HG03159 (cell line): ENCODE data around the gene PRKRA.
"Not testable (repeated sequence)": the region's sequence is repeated elsewhere in the genome, so short reads cannot be mapped to it uniquely, and the experiment has no call there.

Experiments
- ATAC-seq: cut with Tn5 transposase; IDR thresholded peaks from one replicate; pipeline ENCODE4 v1.9.1; 2021; ENCODE audit warnings: mild to moderate bottlenecking, moderate library complexity; ENCODE audit not compliant: unreplicated experiment

The PRKRA gene

GRCh38 chr2:178414266-178415247, 36.4 kb downstream of the PRKRA start:
- peak; percentile 73 for ATAC-seq

- peak; percentile 78 for ATAC-seq
Observed at GRCh38 chr2:178413472-178414265, 37.3 kb downstream of the PRKRA start.

DNA sequence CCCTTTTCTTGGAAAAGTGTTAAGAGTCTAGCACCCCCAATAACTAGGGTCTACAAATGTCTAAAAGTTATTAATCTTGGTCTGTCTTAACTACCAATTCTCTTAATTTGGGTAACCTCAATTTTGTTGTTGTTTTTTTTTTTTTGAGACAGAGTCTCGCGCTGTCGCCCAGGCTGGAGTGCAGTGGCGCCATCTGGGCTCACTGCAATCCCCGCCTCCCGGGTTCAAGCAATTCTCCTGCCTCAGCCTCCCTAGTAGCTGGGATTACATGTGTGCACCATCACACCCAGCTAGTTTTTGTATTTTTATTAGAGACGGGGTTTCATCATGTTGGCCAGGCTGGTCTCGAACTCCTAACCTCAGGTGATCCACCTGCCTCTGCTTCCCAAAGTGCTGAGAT, 38.5 kb downstream of the PRKRA start:
- not testable (repeated sequence) for ATAC-seq

DNA sequence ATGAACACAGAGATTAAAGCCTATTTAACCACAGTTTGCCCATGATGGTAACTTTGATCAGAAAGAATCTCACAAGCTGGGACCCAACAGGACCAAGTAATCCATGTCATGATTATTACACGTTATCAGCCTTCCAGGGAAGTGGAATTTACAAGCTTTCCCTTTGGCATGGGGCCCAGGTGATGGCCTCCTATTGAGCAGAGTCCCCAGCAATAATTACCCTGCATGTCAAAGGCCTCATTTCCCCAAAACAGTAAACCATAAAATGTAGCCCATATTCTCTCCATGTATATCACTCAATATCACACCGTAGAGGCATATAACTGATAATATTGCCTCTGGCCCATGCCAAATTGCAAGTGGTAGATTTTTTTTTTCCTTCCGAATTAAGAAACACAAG, 38.9 kb downstream of the PRKRA start:
- no peak for ATAC-seq

- no peak for ATAC-seq
Observed at GRCh38 chr2:178409261-178409660, 41.7 kb downstream of the PRKRA start.

DNA sequence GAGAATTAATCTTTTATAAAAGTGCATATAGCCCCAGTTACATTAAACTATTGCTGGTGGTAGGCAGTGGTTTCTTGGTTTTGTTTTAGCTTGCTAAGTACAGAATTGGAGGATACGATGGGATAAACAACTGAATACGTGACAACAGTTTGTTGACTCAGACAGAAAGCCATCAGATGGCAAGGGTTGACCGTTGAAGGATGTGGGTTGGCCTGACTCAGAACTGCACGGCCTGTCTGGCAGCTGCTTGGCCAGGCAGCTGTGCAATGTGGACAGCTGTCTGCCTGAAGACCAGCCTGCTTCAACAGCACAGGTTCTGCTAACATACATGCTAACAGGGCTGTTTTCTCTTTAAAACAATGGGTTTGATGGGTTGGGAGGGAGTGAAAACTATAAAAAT, 46.6 kb downstream of the PRKRA start:
- ATAC-seq: peak; percentile 99

GRCh38 chr2:178403671-178404306, 47.2 kb downstream of the PRKRA start:
- peak; percentile 39 for ATAC-seq

DNA sequence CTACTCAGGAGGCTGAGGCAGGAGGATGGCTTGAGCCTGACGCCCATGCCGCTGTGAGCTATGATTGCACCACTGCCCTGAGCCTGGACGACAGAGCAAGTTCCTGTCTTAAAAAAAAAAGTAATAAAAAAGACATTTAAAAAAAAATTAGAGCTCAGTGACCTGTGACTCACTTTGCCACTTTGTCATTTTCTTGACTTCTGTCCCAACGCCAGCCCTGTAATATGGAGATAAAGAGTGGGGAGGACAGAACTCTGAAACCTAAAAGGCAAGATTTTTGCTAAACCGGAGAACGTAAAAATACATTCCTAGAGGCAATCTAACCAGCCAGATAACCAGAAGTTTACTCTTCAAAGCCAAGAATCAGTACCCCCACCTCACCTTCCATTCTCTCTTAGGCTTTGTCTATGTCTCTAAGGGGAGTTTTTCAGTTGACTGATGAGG, 49.0 kb downstream of the PRKRA start:
- ATAC-seq: no peak

DNA sequence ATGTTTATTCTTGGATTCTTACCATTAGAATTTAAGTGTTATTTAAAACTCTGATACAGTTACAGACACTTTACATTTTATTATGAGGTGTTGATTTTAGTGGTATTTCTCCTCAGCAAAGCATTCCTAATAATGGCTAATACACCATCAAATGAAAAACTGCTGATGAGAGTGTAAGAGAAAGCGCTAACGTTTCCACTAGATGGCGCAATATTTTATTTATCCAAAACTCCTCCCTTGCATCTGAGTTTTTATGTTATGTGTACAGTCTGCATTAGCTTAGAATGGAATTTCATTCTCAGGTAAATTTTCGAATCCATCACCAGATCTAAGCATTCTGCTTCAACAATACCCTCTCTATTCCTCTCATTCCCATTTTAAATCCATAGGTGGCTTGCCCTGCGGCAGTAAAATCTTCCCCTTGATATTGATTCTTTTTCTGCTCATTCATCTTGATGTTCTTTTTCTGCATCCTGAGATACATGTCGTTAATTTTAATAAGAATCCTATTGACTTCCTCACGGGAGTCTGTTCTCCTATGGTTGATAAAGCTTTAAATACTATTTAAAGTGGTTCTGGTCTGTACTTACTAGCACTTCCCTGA, 53.9 kb downstream of the PRKRA start:
- peak; percentile 83 for ATAC-seq

DNA sequence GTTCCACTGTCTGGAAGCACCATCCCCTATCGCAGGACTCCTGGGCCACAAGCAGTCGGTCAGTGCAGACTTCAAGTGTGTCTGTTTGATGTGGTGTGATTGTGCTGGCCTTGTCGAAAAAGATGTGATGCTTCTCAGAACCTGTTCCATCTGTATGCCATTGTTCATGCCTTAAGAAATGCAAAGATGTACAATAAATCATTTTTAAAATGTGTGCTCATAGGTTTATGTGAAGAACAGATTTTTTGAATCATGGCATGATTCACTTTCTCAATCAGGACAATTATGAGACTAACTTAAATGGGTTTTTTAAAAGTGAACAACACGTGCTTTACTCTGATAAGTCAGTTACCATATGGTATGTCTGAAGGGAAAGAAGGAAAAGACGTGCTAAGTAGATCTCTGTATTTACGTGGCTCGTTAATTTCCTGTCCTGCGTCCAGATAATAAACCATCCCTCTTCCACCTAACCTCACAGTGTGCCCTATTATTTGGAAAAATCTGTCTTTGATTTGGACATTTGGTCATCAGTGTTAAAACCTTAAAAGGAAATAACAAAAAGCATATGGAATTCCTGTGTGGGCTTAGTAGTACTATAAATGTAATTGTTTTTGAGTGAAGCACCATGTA, 54.9 kb downstream of the PRKRA start:
- no peak for ATAC-seq

DNA sequence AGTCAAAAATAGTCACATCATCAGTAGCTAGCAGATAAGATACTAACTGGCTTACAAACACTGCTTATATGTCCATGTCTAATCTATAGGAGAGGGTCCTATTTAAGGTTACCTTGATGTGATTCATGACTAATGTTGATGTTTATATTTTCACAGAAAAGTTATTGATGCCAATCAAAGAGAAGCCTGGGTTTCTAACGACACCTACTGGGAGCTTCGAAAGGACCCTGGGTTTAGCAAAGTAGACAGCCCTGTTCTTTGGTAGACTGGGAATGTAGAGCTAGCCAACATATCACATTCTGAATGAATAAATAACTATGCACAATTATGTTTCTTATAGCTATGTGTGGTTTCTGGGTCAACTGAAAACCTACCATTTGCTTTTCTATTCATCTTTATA, 55.7 kb downstream of the PRKRA start:
- no peak for ATAC-seq

DNA sequence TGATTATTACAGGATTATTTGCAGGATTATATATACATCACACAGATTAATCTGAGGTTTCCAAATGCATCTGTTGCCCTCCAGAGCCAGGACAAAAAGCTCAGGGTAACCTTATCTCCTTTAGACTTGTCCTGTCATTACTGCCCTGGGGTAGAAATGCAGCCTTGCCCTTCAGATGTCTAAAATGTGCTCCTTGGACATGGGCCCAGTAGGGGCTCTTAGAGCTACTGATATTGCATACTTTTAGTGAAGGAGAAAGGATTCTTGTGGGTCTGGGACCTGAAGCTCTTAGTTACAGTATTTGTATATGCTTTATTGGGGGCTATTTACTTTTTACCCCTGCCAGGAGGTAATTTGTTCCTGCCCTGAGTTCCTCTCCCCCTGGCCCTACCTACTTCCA, 56.1 kb downstream of the PRKRA start:
- ATAC-seq: no peak

DNA sequence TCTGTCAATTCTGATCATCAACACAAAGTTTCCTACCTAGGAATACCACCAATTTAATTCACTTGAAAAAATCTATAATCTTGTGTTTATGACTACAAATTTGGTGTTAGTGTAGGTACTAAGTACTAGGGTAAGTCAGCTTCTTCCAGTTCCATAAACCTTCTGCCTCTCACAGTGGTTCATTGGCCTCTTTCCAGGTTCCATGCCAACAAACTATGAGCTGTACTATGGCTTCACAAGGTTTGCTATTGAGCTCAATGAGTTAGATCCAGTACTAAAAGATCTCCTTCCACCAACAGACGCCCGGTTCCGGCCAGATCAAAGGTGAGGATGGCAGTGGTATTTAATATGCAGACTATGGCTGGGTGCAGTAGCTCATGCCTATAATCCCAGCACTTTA, 58.8 kb downstream of the PRKRA start:
- ATAC-seq: no peak

DNA sequence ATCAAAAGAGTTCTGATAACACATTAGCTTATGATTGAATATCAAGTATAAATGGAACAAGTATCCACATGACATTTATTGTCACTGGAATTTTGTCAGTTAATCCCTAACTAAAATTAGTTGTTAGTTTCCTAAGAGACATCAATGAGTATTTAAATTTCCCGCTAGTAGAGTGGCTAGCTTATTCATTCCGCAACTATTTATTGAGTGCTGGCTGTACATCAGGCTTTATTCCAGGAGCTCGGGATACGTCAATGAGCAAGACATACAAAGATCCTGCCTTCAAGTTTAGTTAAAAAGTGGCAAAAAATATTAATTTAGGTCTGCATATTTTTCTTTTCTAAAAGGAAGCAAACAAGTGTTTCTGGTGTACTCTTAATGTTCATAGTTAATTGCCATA, 59.3 kb downstream of the PRKRA start:
- no peak for ATAC-seq

DNA sequence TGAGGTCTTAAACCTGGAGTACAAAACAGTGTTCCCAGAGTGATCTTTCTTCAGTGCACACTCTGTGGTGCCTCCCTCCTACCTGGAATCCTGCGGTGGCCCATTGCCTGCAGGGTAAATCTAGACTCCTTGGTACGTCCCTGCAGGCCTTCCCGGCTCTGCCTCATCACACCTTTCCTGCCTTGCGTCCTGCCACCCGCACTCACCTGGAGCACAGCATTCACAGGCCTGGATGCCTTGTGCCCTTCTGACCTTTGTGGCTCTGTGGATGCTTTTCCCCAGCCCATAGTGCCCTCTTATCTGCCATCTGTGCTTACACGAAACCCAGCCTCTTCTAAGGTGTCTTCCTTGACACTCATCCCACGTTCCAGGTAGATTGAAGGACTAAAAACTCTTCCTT, 62.7 kb downstream of the PRKRA start:
- no peak for ATAC-seq

DNA sequence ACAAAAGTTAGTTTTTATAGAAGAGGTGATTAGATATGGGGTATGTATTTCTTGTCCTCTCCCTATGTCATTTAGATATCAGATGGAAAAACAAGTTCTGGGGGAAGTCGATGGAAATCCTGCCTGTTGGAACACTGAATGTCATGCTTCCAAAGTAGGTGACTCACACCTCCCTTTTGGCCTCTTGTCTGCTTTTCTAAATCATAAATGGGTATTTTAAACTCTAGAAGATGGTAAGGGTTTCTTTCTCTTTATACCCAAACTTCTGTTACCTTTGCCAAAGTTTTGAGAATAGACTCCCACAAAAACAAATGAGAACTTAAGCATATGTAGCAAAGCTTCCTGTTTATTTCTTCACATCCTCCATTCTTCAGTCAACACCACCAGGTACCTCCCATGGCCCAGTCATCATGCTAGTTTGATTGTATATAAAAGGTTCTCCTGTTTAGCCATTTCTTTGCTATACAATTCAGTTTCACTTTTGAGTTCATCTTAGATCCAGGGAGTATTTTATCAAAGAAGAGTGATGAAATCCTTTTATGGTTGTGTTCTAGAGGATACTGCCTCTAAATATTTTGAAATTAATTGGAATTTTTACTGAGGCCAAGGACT, 63.9 kb downstream of the PRKRA start:
- ATAC-seq: no peak

GRCh38 chr2:178385595-178386148, 65.3 kb downstream of the PRKRA start:
- ATAC-seq: no peak

DNA sequence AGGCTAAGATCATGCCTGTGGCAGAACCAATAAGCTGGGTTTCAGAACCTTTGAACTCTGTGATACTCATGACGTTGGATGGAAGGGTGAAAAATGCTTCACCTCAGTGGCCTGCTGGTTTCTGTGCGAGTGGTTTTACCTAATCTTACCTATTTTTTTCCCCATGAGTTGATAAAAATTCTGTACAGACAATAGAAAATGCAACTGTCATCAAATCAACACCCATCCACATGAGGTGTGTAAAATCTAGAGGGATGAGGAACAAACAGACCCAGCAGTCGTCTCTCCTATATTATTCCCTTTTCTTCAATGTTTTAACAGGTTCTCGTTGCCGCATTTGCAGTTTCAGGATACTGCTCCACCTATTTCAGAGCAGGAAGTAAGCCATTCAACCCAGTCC, 67.3 kb downstream of the PRKRA start:
- ATAC-seq: no peak
